Heart left ventricle (tissue), 16 donors: ENCODE measurements around the gene FHOD1. TPM values are rescaled to one million over a fixed set of nuclear protein-coding genes. Genes with fewer than 3 reads are reported as not detected.

Experiments
- ATAC-seq, 4 donors: fragments of 200-7000 bp; cut with Tn5 transposase; one replicate each; pipeline ENCODE4 v1.9.1; 2020 to 2022; ENCODE audit warnings: moderate library complexity in 4 of 4, mild to moderate bottlenecking in 3 of 4, moderate number of reproducible peaks in 1 of 4
- DNase-seq, 5 donors: peaks; one replicate each; pipeline ENCODE4 v3.0.0-alpha.2; 2020
- H3K27ac ChIP-seq, 12 donors: fragments of 200-600 bp; sonication (generic) in 4 of 12; one replicate each; pipeline versions ENCODE4 v1.5.0 to v1.8.0; 2016 to 2022; ENCODE audit warnings: mild to moderate bottlenecking in 2 of 12
- H3K27me3 ChIP-seq, 9 donors: fragments of 200-600 bp; sonication (generic) in 2 of 9; one replicate each; pipeline versions ENCODE4 v1.5.1 to v1.8.0; 2016 to 2022; ENCODE audit warnings: mild to moderate bottlenecking in 3 of 9
- H3K36me3 ChIP-seq, 9 donors: fragments of 200-600 bp; sonication (generic) in 2 of 9; one replicate each; pipeline versions ENCODE4 v1.5.0 to v1.8.0; 2018 to 2022; ENCODE audit warnings: mild to moderate bottlenecking in 2 of 9
- H3K4me1 ChIP-seq, 12 donors: fragments of 200-600 bp; sonication (generic) in 4 of 12; one replicate each; pipeline versions ENCODE4 v1.5.0 to v1.8.0; 2016 to 2022; ENCODE audit warnings: mild to moderate bottlenecking in 3 of 12
- H3K4me3 ChIP-seq, 12 donors: fragments of 200-600 bp; sonication (generic) in 4 of 12; one replicate each; pipeline versions ENCODE4 v1.5.0 to v1.8.0; 2017 to 2022; ENCODE audit warnings: mild to moderate bottlenecking in 9 of 12, moderate library complexity in 4 of 12
- H3K9me3 ChIP-seq, 12 donors: fragments of 200-600 bp; sonication (generic) in 4 of 12; one replicate each; pipeline versions ENCODE4 v1.5.0 to v1.8.0; 2016 to 2022; ENCODE audit warnings: mild to moderate bottlenecking in 1 of 12
- POLR2A ChIP-seq, 2 donors: fragments of 450-650 bp; IDR thresholded peaks; one replicate each; pipeline ENCODE4 v1.6.1; 2017; ENCODE audit warnings: antibody characterized with exemption in 2 of 2, mild to moderate bottlenecking in 2 of 2, moderate library complexity in 2 of 2
- WGBS, 4 donors: extraction: QIAGEN DNeasy Blood & Tissue Kit in 2 of 4; methylation state at CpG; one replicate each; pipeline versions ENCODE4 v1.1.5 to v1.1.7; 2013 to 2018; 5-methylcytosine and 5-hydroxymethylcytosine counted together
- intact Hi-C, 10 donors: fragments of 100-400 bp; cut with DNase I; formaldehyde crosslinking; loops; one replicate each; pipeline versions ENCODE4 v1.11.1 to v1.14.2; 2022
- polyA plus RNA-seq, 2 donors: library from polyadenylated mRNA; stranded (reverse); fragments of 200-250 nt; gene quantifications; one replicate each; pipeline ENCODE4 v1.2.3, GENCODE V29; 2013
- total RNA-seq, 9 donors: library from RNA; depleted of rRNA in 2 of 9; stranded (reverse); fragments of >200 nt in 2 of 9; fragmentation: NEBNext Ultra II Directional in 3 of 9; extraction: Animal tissue kit (Norgen Biotek cat#: 25700) in 3 of 9; gene quantifications; one replicate each; pipeline versions ENCODE4 v1.1.0 to v1.2.4, GENCODE V29; 2016 to 2023
- TF ChIP-seq, protein P1 (sequence below), 12 donors: fragments of 200-600 bp; sonication (generic) in 4 of 12; IDR thresholded peaks; one replicate each; pipeline versions ENCODE4 v1.5.0 to v1.8.0; 2018 to 2022; ENCODE audit warnings: antibody characterized with exemption in 12 of 12, mild to moderate bottlenecking in 5 of 12
- donor health status: ischemic (EF 13 %, LVEDD 7.1; RV severe dilation, severe dysfunction).
- donor health status: healthy with polysubstance abuse.
- donor health status: DM: no; HTN: yes; CAD: no.
- donor health status: DM: no; HTN: no; CAD: no.
- donor health status: ischemic (EF 25% LVEDD 6.9; RV normal size, moderate dysfunction).
- donor health status: ischemic (EF 25% LVEDD 5.7; RV mildly dilated, moderate dysfunction).
- donor health status: healthy.
- donor health status: DM: yes; HTN: yes; CAD: no.
- donor health status: ischemic (EF 35%, LVEDD 5.7; RV mildly dilated, moderate dysfunction).
- donor health status: nonischemic (EF 11% LVEDD 7.7; RV severe dilation, severe dysfunction).
- donor health status: DM: yes; HTN: yes; CAD: no.
- donor health status: PGD.
- donor health status: ischemic (EF 29% LVEDD 5.4; RV normal size, mild dysfunction).
- donor health status: nonischemic (EF 23%, LVEDD 6.1; RV moderate dilation, normal function).

The FHOD1 gene
- total and polyA plus RNA-seq, 11 donors = 9.6 to 30.3 (median 18.0) TPM

DNA sequence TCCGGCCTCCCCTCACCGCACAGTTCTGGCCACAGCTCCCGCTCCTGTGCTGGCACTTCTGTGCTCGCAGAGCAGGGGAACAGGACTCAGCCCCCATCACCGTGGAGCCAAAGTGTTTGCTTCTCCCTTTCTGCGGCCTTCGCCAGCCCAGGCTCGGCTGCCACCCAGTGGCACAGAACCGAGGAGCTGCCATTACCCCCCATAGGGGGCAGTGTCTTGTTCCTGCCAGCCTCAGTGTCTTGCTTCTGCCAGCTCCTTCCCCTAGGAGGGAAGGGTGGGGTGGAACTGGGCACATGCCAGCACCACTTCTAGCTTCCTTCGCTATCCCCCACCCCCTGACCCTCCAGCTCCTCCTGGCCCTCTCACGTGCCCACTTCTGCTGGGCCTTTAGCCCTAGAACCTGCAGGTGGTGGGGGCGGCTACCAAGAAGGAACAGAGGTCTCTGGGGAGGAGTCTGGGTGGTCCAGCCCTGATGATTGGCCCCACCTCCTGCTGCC, 49.0 kb downstream of the FHOD1 start:
- no peaks in the 10 kb centered on the region for H3K9me3 ChIP-seq
- DNase-seq (no peak), ATAC-seq (peak in 3 of 4 donors; percentile 36 to 59 (median 53))
- peak overlapping the region in 1 of 12 donors; percentile 27 for H3K27ac ChIP-seq
- no peaks in the 10 kb centered on the region for H3K27me3 ChIP-seq
- peaks cover 0 to 32% (median 14%) of the 10 kb centered on the region in 12 donors for H3K4me1 ChIP-seq
- H3K4me3 ChIP-seq = no peak overlapping the region
- intact Hi-C loops = no loop called here
- TF ChIP-seq POLR2A (IDR thresholded peaks at IDR 0.05) = no peak
- TF ChIP-seq, protein P1, sequence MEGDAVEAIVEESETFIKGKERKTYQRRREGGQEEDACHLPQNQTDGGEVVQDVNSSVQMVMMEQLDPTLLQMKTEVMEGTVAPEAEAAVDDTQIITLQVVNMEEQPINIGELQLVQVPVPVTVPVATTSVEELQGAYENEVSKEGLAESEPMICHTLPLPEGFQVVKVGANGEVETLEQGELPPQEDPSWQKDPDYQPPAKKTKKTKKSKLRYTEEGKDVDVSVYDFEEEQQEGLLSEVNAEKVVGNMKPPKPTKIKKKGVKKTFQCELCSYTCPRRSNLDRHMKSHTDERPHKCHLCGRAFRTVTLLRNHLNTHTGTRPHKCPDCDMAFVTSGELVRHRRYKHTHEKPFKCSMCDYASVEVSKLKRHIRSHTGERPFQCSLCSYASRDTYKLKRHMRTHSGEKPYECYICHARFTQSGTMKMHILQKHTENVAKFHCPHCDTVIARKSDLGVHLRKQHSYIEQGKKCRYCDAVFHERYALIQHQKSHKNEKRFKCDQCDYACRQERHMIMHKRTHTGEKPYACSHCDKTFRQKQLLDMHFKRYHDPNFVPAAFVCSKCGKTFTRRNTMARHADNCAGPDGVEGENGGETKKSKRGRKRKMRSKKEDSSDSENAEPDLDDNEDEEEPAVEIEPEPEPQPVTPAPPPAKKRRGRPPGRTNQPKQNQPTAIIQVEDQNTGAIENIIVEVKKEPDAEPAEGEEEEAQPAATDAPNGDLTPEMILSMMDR (IDR thresholded peaks at IDR 0.05) = peak; percentile 39 to 75 (median 54)
- WGBS, 4 donors = 47 to 64% (median 56%) methylated on average over 12 of the region's 12 CpGs
- H3K36me3 ChIP-seq = peaks cover 0 to 83% (median 67%) of the 10 kb centered on the region in 9 donors

DNA sequence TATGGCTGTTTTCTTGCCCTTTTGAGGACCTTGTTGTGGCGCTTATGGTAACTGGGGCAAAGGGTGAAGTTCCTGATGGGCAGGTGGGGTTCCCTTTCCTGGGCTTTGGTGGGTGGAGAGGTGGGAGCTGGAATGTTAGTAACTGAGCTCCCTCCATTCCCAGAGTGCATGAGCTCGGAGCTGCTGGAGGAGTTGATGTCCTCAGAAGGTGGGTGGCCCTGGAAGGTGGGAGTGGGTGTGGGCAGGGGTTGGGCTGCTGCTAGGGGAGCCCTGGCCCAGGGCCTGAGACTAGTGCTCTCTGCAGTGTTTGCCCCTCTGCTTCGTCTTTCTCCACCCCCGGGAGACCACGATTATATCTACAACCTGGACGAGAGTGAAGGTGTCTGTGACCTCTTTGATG, 49.6 kb downstream of the FHOD1 start:
- intact Hi-C loops = no loop called here
- Histone ChIP-seq H3K36me3 (peaks cover 0 to 77% (median 61%) of the 10 kb centered on the region in 9 donors), H3K27me3 (no peaks in the 10 kb centered on the region), H3K27ac (no peak overlapping the region), H3K4me3 (no peak overlapping the region), H3K9me3 (no peaks in the 10 kb centered on the region), H3K4me1 (peaks cover 0 to 38% (median 20%) of the 10 kb centered on the region in 12 donors)
- TF ChIP-seq, protein P1 (IDR thresholded peaks at IDR 0.05) = no peak
- no peak for TF ChIP-seq POLR2A (IDR thresholded peaks at IDR 0.05)
- DNase-seq = no peak
- 58 to 66% (median 63%) methylated on average over 5 to 6 of the region's 6 CpGs for WGBS, 4 donors
- no peak for ATAC-seq

DNA sequence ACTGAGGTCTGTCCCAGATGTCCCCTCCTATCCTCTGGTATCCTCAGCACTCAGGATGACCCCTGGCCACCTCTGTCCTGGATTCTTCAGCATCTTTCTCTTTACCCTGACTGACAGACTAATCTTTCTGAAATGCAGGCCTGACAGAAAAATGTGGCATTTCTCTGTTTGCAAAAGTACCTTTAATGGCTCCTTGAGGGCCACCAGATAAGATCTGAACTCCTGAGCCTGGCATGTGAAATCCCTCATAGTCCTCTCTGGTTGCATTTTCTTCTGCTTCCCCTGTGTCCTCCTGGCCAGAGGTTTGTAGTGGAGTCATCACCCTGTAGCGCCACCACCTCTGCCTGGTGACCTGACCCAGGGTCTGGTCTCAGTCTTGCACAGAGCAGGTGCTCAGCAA, 50.4 kb downstream of the FHOD1 start:
- no peak overlapping the region for H3K27ac ChIP-seq
- H3K36me3 ChIP-seq = peaks cover 0 to 69% (median 58%) of the 10 kb centered on the region in 9 donors
- no peak for TF ChIP-seq POLR2A (IDR thresholded peaks at IDR 0.05)
- TF ChIP-seq, protein P1 (IDR thresholded peaks at IDR 0.05) = no peak
- H3K27me3 ChIP-seq = no peaks in the 10 kb centered on the region
- ATAC-seq (no peak), DNase-seq (no peak)
- H3K4me1 ChIP-seq = peaks cover 0 to 42% (median 24%) of the 10 kb centered on the region in 12 donors
- 99 to 100% (median 100%) methylated on average over 1 of the region's 1 CpG for WGBS, 4 donors
- H3K9me3 ChIP-seq = no peaks in the 10 kb centered on the region
- no peak overlapping the region for H3K4me3 ChIP-seq
- intact Hi-C loops = no loop called here

DNA sequence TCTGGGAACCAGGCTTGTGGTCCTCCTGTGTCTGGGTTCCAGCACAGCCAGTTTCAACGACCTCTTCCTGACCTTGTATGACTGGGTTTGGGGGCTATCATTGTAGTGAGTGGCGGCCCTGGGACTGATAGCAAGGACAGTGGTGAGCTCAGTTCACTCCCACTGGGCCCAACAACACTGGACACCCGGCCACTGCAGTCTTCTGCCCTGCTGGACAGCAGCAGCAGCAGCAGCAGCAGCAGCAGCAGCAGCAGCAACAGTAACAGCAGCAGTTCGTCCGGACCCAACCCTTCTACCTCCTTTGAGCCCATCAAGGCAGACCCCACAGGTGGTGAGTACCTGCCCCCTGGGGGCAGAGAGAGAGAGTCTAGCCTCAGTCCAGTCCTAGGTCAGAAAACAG, 51.6 kb downstream of the FHOD1 start:
- intact Hi-C loops = no loop called here
- peaks cover 2 to 54% (median 34%) of the 10 kb centered on the region in 12 donors for H3K4me1 ChIP-seq
- H3K4me3 ChIP-seq = no peak overlapping the region
- no peak for ATAC-seq
- H3K9me3 ChIP-seq = no peaks in the 10 kb centered on the region
- no peaks in the 10 kb centered on the region for H3K27me3 ChIP-seq
- TF ChIP-seq POLR2A (IDR thresholded peaks at IDR 0.05) = no peak
- TF ChIP-seq, protein P1 (IDR thresholded peaks at IDR 0.05) = no peak
- H3K27ac ChIP-seq = no peak overlapping the region
- 61 to 74% (median 71%) methylated on average over 3 to 5 of the region's 5 CpGs for WGBS, 4 donors
- peaks cover 0 to 60% (median 50%) of the 10 kb centered on the region in 9 donors for H3K36me3 ChIP-seq
- DNase-seq = no peak
